HCT116 (cell line): ENCODE results near the gene OTUB2. TPM values are rescaled to one million over a fixed set of nuclear protein-coding genes. Genes with fewer than 3 reads are reported as not detected.

Experiments
- ATAC-seq: fragments of 200-7000 bp; cut with Tn5 transposase; 2 replicates; pipeline ENCODE4 v1.9.1; 2020; ENCODE audit warnings: mild to moderate bottlenecking, moderate library complexity
- BruUV-seq: library from RNA; stranded (reverse); fragments of 400-500 nt; replicated peaks from 2 replicates; lab custom pipeline; 2021; lab: Mats Ljungman, UMichigan
- CTCF ChIA-PET: fragments of 300-600 bp; sonication (Branson Sonifier 250); formaldehyde crosslinking; loops from one replicate; lab custom pipeline; 2021; ENCODE audit warnings: antibody characterized with exemption; lab: Charles Lee
- POLR2A ChIA-PET: fragments of 300-600, 350-600 bp; sonication (Branson Sonifier 250); formaldehyde crosslinking; loops from one replicate; lab custom pipeline; 2021; ENCODE audit warnings: antibody characterized with exemption; lab: Charles Lee
- RAD21 ChIA-PET, 2 experiments: fragments of 300-600 bp; sonication (Branson Sonifier 250); formaldehyde crosslinking; loops; one replicate each; lab custom pipeline; 2023; ENCODE audit warnings: low total read pairs in 2 of 2; ENCODE audit not compliant: uncharacterized antibody in 2 of 2, unreplicated experiment in 2 of 2, low non-redundant PET in 1 of 2; lab: Charles Lee
- DNase-seq: peaks from one replicate; pipeline ENCODE4 v3.0.0-alpha.2; 2010; ENCODE audit warnings: low read depth, low spot score
- H2AFZ ChIP-seq: fragments of 200-600 bp; shearing (Covaris generic), sonication (generic); 2 replicates; pipeline ENCODE4 v1.6.1; 2017; ENCODE audit warnings: low read depth, mixed run types, mixed read lengths, antibody characterized with exemption, low read length; ENCODE audit not compliant: poor library complexity, severe bottlenecking
- H3K27ac ChIP-seq: 2 replicates; pipeline ENCODE4 v1.5.1; 2012; ENCODE audit warnings: low read depth, low read length
- H3K27me3 ChIP-seq: fragments of 200-600 bp; sonication (generic); 2 replicates; pipeline ENCODE4 v1.6.1; 2016; ENCODE audit warnings: mixed run types, low read length, mixed read lengths; ENCODE audit not compliant: insufficient read depth
- H3K36me3 ChIP-seq, 2 experiments: fragments of 200-500 bp in 1 of 2; fragments of 200-600 bp in 1 of 2; sonication (Bioruptor generic) in 1 of 2; sonication (generic) in 1 of 2; 2 replicates each; pipeline versions ENCODE4 v1.5.1 to v1.6.1; 2014 to 2016; ENCODE audit warnings: low read length in 2 of 2, inconsistent platforms in 1 of 2, mixed read lengths in 1 of 2, mixed run types in 1 of 2; ENCODE audit not compliant: insufficient read depth in 2 of 2, control insufficient read depth in 1 of 2
- H3K4me1 ChIP-seq, 2 experiments: fragments of 200-600 bp in 1 of 2; sonication (generic) in 1 of 2; 2 replicates each; pipeline versions ENCODE4 v1.5.1 to v1.6.1; 2012 to 2017; ENCODE audit warnings: low read length in 2 of 2, inconsistent platforms in 1 of 2, mild to moderate bottlenecking in 1 of 2, mixed read lengths in 1 of 2, mixed run types in 1 of 2, moderate library complexity in 1 of 2; ENCODE audit not compliant: insufficient read depth in 2 of 2, control insufficient read depth in 1 of 2
- H3K4me2 ChIP-seq: fragments of 200-600 bp; sonication (generic); 2 replicates; pipeline ENCODE4 v1.6.1; 2017; ENCODE audit warnings: mixed run types, low read length, mixed read lengths
- H3K4me3 ChIP-seq, 2 experiments: fragments of 200-600 bp in 1 of 2; sonication (generic) in 1 of 2; replicated peaks in 1 of 2; 2 replicates each; pipeline ENCODE4 v1.5.1; 2011 to 2016; ENCODE audit warnings: low read length in 2 of 2, control low read depth in 1 of 2, low read depth in 1 of 2, mild to moderate bottlenecking in 1 of 2, mixed read lengths in 1 of 2, mixed run types in 1 of 2
- H3K79me2 ChIP-seq: fragments of 200-600 bp; sonication (generic); 2 replicates; pipeline ENCODE4 v1.6.1; 2017; ENCODE audit warnings: mild to moderate bottlenecking, mixed run types, low read length, moderate library complexity, mixed read lengths; ENCODE audit not compliant: insufficient read depth
- H3K9ac ChIP-seq: fragments of 200-600 bp; sonication (generic); 2 replicates; pipeline ENCODE4 v1.6.1; 2016; ENCODE audit warnings: low read length, mixed read lengths
- H3K9me2 ChIP-seq: fragments of 200-600 bp; sonication (generic), shearing (Covaris generic); 2 replicates; pipeline ENCODE4 v1.6.1; 2017; ENCODE audit warnings: mixed run types, mild to moderate bottlenecking, moderate library complexity; ENCODE audit not compliant: insufficient read depth
- H3K9me3 ChIP-seq, 2 experiments: fragments of 200-500 bp in 1 of 2; fragments of 200-600 bp in 1 of 2; sonication (Bioruptor generic) in 1 of 2; sonication (generic) in 1 of 2; 2 replicates each; pipeline ENCODE4 v1.6.1; 2014 to 2017; ENCODE audit warnings: low read length in 2 of 2, mixed read lengths in 2 of 2, inconsistent platforms in 1 of 2, low read depth in 1 of 2, mild to moderate bottlenecking in 1 of 2, mixed run types in 1 of 2, moderate library complexity in 1 of 2; ENCODE audit not compliant: control insufficient read depth in 1 of 2, insufficient read depth in 1 of 2
- H4K20me1 ChIP-seq: fragments of 200-600 bp; sonication (generic), shearing (Covaris generic); 2 replicates; pipeline ENCODE4 v1.6.1; 2017; ENCODE audit warnings: mixed run types, mild to moderate bottlenecking, moderate library complexity; ENCODE audit not compliant: insufficient read depth
- FOSL1 ChIP-seq: IDR thresholded peaks from 2 replicates; pipeline ENCODE4 v1.6.1; 2012; ENCODE audit warnings: low read depth
- JUND ChIP-seq: IDR thresholded peaks from 2 replicates; pipeline ENCODE4 v1.6.1; 2012
- POLR2AphosphoS5 ChIP-seq: IDR thresholded peaks from 2 replicates; pipeline ENCODE4 v1.6.1; 2011; ENCODE audit warnings: mild to moderate bottlenecking, low read depth, low read length, moderate library complexity
- SRF ChIP-seq: IDR thresholded peaks from 2 replicates; pipeline ENCODE4 v1.6.1; 2012; ENCODE audit warnings: low read depth
- ZBTB33 ChIP-seq: IDR thresholded peaks from 2 replicates; pipeline ENCODE4 v1.6.1; 2011; ENCODE audit warnings: mild to moderate bottlenecking, low read length, moderate library complexity; ENCODE audit not compliant: insufficient replicate concordance; ENCODE audit errors: extremely low read depth
- ZNF274 ChIP-seq: fragments of 200-500 bp; sonication (Bioruptor generic); IDR thresholded peaks from 2 replicates; pipeline ENCODE4 v1.6.1; 2014; ENCODE audit warnings: mild to moderate bottlenecking, low read depth, low read length, inconsistent platforms
- intact Hi-C: fragments of 100-400 bp; cut with micrococcal nuclease; formaldehyde crosslinking; loops from 2 replicates; pipeline ENCODE4 v1.10.0; 2022
- total RNA-seq: library from RNA; stranded (reverse); gene quantifications from one replicate; pipeline ENCODE4 v1.2.1, GENCODE V29; 2021; ENCODE audit not compliant: unreplicated experiment
- TF ChIP-seq, protein P1 (sequence below): IDR thresholded peaks from 2 replicates; pipeline ENCODE4 v1.6.1; 2012
- TF ChIP-seq, protein P2 (sequence below): IDR thresholded peaks from 2 replicates; pipeline ENCODE4 v1.6.1; 2012
- TF ChIP-seq, protein P3 (sequence below), 3 experiments: fragments of 200-600 bp in 1 of 3; sonication (generic) in 1 of 3; IDR thresholded peaks in 2 of 3; conservative IDR thresholded peaks in 1 of 3; 2 replicates each; pipeline ENCODE4 v1.5.1; 2012 to 2017; ENCODE audit warnings: low read depth in 2 of 3, low read length in 2 of 3, antibody characterized with exemption in 1 of 3, borderline replicate concordance in 1 of 3, control low read depth in 1 of 3, mild to moderate bottlenecking in 1 of 3, mixed read lengths in 1 of 3, mixed run types in 1 of 3, moderate library complexity in 1 of 3; ENCODE audit not compliant: insufficient read depth in 1 of 3

Gene OTUB2
- total RNA-seq, 1 experiment from 2014 or later, result 6.6 TPM

GRCh38 chr14:94040796-94041195 is 14.7 kb downstream of the OTUB2 start:
- ChIA-PET POLR2A (no interaction called here), CTCF (no interaction called here), RAD21 (no interaction called here)
- no peaks in the 10 kb centered on the region for H4K20me1 ChIP-seq
- no peaks in the 10 kb centered on the region for H3K27me3 ChIP-seq
- H3K9me3 ChIP-seq, result no peaks in the 10 kb centered on the region
- no peak overlapping the region for H3K4me2 ChIP-seq
- peaks cover 0 to 4% of the 10 kb centered on the region in 2 experiments; a peak in 3 of 4 replicates for H3K36me3 ChIP-seq
- intact Hi-C loops, result no loop called here
- H3K9me2 ChIP-seq, result no peaks in the 10 kb centered on the region
- ATAC-seq, result no peak
- H3K4me1 ChIP-seq, result peaks cover 3 to 10% of the 10 kb centered on the region in 2 experiments; a peak in 3 of 4 replicates
- H3K27ac ChIP-seq, result no peak overlapping the region
- H3K4me3 ChIP-seq, result no peak overlapping the region
- H3K9ac ChIP-seq, result no peak overlapping the region
- H3K79me2 ChIP-seq, result no peaks in the 10 kb centered on the region
- DNase-seq, result no peak
- BruUV-seq, result no TSS peak
- no peak overlapping the region for H2AFZ ChIP-seq
- TF ChIP-seq, protein P1, sequence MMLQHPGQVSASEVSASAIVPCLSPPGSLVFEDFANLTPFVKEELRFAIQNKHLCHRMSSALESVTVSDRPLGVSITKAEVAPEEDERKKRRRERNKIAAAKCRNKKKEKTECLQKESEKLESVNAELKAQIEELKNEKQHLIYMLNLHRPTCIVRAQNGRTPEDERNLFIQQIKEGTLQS, result no peak
- TF ChIP-seq POLR2AphosphoS5, result no peak
- TF ChIP-seq, all 23 proteins: peak for 0

GRCh38 chr14:94041551-94042346 is 15.6 kb downstream of the OTUB2 start:
- RAD21 ChIA-PET, result no interaction called here
- no peaks in the 10 kb centered on the region for H3K9me3 ChIP-seq
- no peak overlapping the region for H2AFZ ChIP-seq
- no peak overlapping the region for H3K4me2 ChIP-seq
- no peak for ATAC-seq
- no peak overlapping the region for H3K9ac ChIP-seq
- H3K27ac ChIP-seq, result no peak overlapping the region
- POLR2A ChIA-PET, result no interaction called here
- no TSS peak for BruUV-seq
- H3K27me3 ChIP-seq, result no peaks in the 10 kb centered on the region
- H3K4me1 ChIP-seq, result peaks cover 0 to under 1% of the 10 kb centered on the region in 2 experiments; a peak in 2 of 4 replicates
- CTCF ChIA-PET, result no interaction called here
- H3K79me2 ChIP-seq, result no peaks in the 10 kb centered on the region
- no peaks in the 10 kb centered on the region for H4K20me1 ChIP-seq
- H3K9me2 ChIP-seq, result no peaks in the 10 kb centered on the region
- DNase-seq, result no peak
- no peak overlapping the region for H3K4me3 ChIP-seq
- TF ChIP-seq FOSL1 (no peak), ZNF274 (no peak), ZBTB33 (no peak), SRF (no peak), JUND (no peak)
- TF ChIP-seq, protein P2, sequence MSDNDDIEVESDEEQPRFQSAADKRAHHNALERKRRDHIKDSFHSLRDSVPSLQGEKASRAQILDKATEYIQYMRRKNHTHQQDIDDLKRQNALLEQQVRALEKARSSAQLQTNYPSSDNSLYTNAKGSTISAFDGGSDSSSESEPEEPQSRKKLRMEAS, result no peak
- TF ChIP-seq, protein P3, sequence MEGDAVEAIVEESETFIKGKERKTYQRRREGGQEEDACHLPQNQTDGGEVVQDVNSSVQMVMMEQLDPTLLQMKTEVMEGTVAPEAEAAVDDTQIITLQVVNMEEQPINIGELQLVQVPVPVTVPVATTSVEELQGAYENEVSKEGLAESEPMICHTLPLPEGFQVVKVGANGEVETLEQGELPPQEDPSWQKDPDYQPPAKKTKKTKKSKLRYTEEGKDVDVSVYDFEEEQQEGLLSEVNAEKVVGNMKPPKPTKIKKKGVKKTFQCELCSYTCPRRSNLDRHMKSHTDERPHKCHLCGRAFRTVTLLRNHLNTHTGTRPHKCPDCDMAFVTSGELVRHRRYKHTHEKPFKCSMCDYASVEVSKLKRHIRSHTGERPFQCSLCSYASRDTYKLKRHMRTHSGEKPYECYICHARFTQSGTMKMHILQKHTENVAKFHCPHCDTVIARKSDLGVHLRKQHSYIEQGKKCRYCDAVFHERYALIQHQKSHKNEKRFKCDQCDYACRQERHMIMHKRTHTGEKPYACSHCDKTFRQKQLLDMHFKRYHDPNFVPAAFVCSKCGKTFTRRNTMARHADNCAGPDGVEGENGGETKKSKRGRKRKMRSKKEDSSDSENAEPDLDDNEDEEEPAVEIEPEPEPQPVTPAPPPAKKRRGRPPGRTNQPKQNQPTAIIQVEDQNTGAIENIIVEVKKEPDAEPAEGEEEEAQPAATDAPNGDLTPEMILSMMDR (IDR thresholded peaks at IDR 0.05 in 2 of 3, conservative IDR thresholded peaks at IDR 0.05 in 1 of 3; ENCODE audit: borderline replicate concordance in 1 of 3, insufficient read depth in 1 of 3, low read depth in 2 of 3, low read length in 2 of 3), result no peak
- H3K36me3 ChIP-seq, result peaks cover 0 to 4% of the 10 kb centered on the region in 2 experiments; a peak in 3 of 4 replicates
- intact Hi-C loops, result no loop called here
